Transverse colon (tissue), 4 donors: ENCODE data around the gene RIN3.

Experiments
- POLR2AphosphoS5 ChIP-seq, 3 donors: sonication (generic); formaldehyde crosslinking; IDR thresholded peaks; one replicate each; pipeline ENCODE4 v1.6.1; 2016; ENCODE audit warnings: antibody characterized with exemption in 3 of 3
- TF ChIP-seq, protein P1 (sequence below), 5 experiments: fragments of 200-600 bp in 3 of 5; fragments of 450-650 bp in 2 of 5; sonication (generic) in 3 of 5; IDR thresholded peaks; 1 replicate in 2 of 5; 2 replicates in 3 of 5; pipeline ENCODE4 v1.5.1; 2016 to 2017; ENCODE audit warnings: antibody characterized with exemption in 5 of 5, inconsistent platforms in 3 of 5, mild to moderate bottlenecking in 2 of 5, moderate library complexity in 1 of 5

DNA sequence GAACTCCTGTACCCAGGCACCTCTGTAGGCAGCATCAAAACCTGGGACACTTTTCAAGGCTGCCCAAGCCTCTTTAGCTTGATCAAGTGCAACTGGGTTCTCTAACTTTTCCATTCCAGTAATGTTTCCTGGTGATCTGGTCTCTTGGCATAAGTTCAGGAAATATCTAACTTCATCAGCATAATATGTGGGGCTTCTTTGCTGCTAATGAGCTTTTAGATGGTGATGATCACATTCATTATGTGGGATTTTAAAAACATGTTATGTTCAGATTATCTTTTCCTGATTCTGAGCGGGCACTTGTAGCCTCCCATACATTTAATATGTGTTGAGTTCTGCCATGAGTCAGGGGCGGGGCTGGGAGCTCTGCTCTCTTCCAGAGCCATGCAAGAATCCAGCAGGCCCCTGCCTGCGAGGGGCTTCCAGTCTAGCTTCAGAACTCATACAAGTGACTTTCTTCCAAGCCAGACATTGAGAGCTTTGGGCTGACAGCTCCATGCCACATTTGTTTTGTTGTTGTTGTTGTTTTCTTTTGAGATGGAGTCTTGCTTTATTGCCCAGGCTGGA is 39.5 kb upstream of the RIN3 start:
- TF ChIP-seq, protein P1, sequence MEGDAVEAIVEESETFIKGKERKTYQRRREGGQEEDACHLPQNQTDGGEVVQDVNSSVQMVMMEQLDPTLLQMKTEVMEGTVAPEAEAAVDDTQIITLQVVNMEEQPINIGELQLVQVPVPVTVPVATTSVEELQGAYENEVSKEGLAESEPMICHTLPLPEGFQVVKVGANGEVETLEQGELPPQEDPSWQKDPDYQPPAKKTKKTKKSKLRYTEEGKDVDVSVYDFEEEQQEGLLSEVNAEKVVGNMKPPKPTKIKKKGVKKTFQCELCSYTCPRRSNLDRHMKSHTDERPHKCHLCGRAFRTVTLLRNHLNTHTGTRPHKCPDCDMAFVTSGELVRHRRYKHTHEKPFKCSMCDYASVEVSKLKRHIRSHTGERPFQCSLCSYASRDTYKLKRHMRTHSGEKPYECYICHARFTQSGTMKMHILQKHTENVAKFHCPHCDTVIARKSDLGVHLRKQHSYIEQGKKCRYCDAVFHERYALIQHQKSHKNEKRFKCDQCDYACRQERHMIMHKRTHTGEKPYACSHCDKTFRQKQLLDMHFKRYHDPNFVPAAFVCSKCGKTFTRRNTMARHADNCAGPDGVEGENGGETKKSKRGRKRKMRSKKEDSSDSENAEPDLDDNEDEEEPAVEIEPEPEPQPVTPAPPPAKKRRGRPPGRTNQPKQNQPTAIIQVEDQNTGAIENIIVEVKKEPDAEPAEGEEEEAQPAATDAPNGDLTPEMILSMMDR (IDR thresholded peaks at IDR 0.05), result no peak
- TF ChIP-seq POLR2AphosphoS5 (IDR thresholded peaks at IDR 0.05), result no peak
